ENCODE measurements around the gene SLC1A3. TPM values are rescaled to one million over a fixed set of nuclear protein-coding genes. Genes with fewer than 3 reads are reported as not detected.

The SLC1A3 gene
- total and polyA plus RNA-seq, 2 experiments from 2014 or later = 9.1 to 18.1 TPM

GRCh38 chr5:36596247-36596646, 10.2 kb upstream of the SLC1A3 start:
- Histone ChIP-seq H3K27ac (no peak overlapping the region), H3K27me3 (no peaks in the 10 kb centered on the region)
- TF ChIP-seq, protein P1, sequence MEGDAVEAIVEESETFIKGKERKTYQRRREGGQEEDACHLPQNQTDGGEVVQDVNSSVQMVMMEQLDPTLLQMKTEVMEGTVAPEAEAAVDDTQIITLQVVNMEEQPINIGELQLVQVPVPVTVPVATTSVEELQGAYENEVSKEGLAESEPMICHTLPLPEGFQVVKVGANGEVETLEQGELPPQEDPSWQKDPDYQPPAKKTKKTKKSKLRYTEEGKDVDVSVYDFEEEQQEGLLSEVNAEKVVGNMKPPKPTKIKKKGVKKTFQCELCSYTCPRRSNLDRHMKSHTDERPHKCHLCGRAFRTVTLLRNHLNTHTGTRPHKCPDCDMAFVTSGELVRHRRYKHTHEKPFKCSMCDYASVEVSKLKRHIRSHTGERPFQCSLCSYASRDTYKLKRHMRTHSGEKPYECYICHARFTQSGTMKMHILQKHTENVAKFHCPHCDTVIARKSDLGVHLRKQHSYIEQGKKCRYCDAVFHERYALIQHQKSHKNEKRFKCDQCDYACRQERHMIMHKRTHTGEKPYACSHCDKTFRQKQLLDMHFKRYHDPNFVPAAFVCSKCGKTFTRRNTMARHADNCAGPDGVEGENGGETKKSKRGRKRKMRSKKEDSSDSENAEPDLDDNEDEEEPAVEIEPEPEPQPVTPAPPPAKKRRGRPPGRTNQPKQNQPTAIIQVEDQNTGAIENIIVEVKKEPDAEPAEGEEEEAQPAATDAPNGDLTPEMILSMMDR (IDR thresholded peaks at IDR 0.05; ENCODE audit: low read depth, low read length) = no peak

DNA sequence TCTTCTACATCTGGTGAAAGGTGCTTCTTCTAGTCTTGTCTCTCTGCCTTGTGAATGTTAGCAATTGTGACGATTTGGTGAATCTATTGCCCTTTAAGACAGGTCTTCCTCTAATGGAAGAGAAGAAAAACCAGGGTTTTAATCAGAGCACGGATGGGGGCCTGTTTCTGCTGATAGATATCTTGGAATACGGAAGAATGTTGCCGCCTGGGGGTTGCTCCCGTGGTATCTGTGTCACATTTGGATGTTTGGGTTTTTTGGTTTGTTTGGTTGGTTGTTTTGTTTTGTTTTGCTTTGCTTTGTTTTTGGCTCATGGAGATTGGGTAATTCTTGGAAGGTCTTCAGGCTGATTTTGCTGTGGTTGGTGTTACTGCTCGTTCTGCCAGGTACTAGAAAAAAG, 9.7 kb upstream of the SLC1A3 start:
- Histone ChIP-seq H3K36me3 (no peaks in the 10 kb centered on the region), H3K9me3 (ENCODE audit: low read depth) (no peaks in the 10 kb centered on the region), H3K27me3 (no peaks in the 10 kb centered on the region), H3K4me3 (no peak overlapping the region), H3K27ac (no peak overlapping the region), H3K4me1 (ENCODE audit: low read depth) (no peaks in the 10 kb centered on the region)
- DNase-seq (ENCODE audit: low read depth in 1 of 2, low spot score in 1 of 2) = no peak
- TF ChIP-seq, protein P1 (IDR thresholded peaks at IDR 0.05; ENCODE audit: low read depth, low read length) = no peak

More at GRCh38 chr5:36596247-36596646, 10.2 kb upstream of the SLC1A3 start:
- Histone ChIP-seq H3K4me1 (ENCODE audit: low read depth) (no peaks in the 10 kb centered on the region), H3K4me3 (no peak overlapping the region), H3K9me3 (ENCODE audit: low read depth) (no peaks in the 10 kb centered on the region), H3K36me3 (no peaks in the 10 kb centered on the region)
- DNase-seq (ENCODE audit: low read depth in 1 of 2, low spot score in 1 of 2) = no peak

- Histone ChIP-seq H3K27me3 (no peaks in the 10 kb centered on the region), H3K27ac (no peak overlapping the region), H3K4me1 (ENCODE audit: low read depth) (no peaks in the 10 kb centered on the region), H3K9me3 (ENCODE audit: low read depth) (no peaks in the 10 kb centered on the region), H3K36me3 (no peaks in the 10 kb centered on the region), H3K4me3 (no peak overlapping the region)
- TF ChIP-seq, protein P1 (IDR thresholded peaks at IDR 0.05; ENCODE audit: low read depth, low read length) = no peak
- no peak for DNase-seq (ENCODE audit: low read depth in 1 of 2, low spot score in 1 of 2)
Observed at GRCh38 chr5:36598045-36598444, 8.4 kb upstream of the SLC1A3 start.

DNA sequence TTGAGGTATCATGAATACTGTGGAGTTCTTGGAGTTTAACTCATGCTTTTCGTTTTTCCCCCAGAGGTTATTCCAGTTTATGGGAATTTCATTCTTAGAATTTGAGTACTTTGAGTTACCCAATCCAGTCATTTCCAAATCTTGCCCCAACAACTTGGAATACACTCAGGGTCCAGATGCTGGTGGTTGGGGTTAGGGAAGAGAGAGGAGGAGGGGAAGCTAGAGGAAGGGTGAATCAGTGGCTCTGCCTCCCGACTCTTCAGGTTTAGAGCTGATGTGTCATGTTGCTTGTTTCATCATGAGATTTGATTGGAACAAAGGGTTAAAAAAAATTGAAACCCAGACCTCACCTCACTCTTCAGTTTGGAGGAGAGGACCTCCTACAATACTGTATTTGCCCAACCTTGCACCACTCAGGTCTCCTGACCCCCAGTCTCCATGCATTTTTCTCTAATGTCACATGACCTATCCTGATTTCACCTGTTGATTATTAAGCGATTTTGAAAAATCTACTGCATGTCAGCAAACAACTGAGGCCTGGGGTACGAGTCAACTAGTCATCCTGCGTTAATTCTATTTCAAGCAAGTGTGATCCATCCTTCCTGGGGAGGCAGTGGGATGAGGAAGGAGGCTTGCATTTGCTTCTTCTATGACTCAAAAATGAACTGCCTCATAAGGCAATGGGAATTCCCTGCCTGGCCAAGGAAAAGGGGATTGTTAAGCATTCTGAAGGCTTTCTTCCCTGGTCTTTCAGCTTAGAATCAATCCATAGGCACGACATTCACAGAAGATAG, 6.2 kb upstream of the SLC1A3 start:
- TF ChIP-seq, protein P1 (IDR thresholded peaks at IDR 0.05; ENCODE audit: low read depth, low read length) = no peak
- Histone ChIP-seq H3K27ac (no peak overlapping the region), H3K9me3 (ENCODE audit: low read depth) (no peaks in the 10 kb centered on the region), H3K4me1 (ENCODE audit: low read depth) (no peaks in the 10 kb centered on the region), H3K4me3 (no peak overlapping the region), H3K27me3 (peaks cover 4% of the 10 kb centered on the region), H3K36me3 (no peaks in the 10 kb centered on the region)
- DNase-seq (ENCODE audit: low read depth in 1 of 2, low spot score in 1 of 2) = peak in 1 of 2 donors; percentile 86

DNA sequence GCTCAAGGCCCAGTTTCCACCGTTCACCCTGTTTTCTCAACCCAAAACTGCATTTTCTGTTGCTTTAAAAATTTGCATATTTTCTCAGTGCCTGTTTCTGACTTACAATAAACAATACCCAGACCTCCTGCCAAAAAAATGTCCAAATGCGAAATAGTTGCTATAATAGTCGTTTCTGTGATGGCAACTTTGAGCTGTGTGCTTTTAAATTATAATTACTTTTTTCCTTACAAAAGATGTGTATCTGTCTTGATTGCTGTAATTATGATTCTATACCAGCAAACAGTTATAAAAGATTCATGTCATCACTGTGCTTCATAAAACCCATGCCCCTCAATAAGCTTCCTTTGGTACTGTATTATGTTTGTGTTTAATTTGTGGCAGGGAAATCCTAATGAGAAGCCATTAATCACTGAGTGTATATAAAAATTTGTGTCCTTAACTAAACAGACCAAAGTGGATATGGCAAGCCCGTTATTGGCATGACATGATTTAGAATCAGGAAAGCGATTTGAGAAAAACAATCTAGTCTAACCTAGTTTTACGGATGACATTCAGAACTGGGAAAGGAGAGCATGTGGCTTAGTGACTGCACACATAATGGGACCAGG, 5.4 kb upstream of the SLC1A3 start:
- TF ChIP-seq, protein P1 (IDR thresholded peaks at IDR 0.05; ENCODE audit: low read depth, low read length) = no peak
- DNase-seq (ENCODE audit: low read depth in 1 of 2, low spot score in 1 of 2) = peak in 1 of 2 donors; percentile 67
- Histone ChIP-seq H3K9me3 (ENCODE audit: low read depth) (no peaks in the 10 kb centered on the region), H3K27ac (no peak overlapping the region), H3K4me3 (no peak overlapping the region), H3K4me1 (ENCODE audit: low read depth) (peaks cover 7% of the 10 kb centered on the region), H3K36me3 (no peaks in the 10 kb centered on the region), H3K27me3 (peaks cover 6% of the 10 kb centered on the region)
